H1 (cell line): ENCODE results near the gene PSD. TPM values are rescaled to one million over a fixed set of nuclear protein-coding genes. Genes with fewer than 3 reads are reported as not detected.

Experiments
- CTCF ChIA-PET: fragments of 300-600 bp; sonication (Branson Sonifier 250); formaldehyde crosslinking; loops from one replicate; lab custom pipeline; 2021; ENCODE audit not compliant: partially characterized antibody; lab: Charles Lee
- POLR2A ChIA-PET: fragments of 300-600 bp; sonication (Branson Sonifier 250); formaldehyde crosslinking; loops from one replicate; lab custom pipeline; 2021; ENCODE audit warnings: inconsistent platforms; ENCODE audit not compliant: partially characterized antibody; lab: Charles Lee
- DNase-seq, 2 experiments: peaks; one replicate each; pipeline versions ENCODE4 v3.0.0 to v3.0.0-alpha.2; 2010 to 2022; ENCODE audit warnings: low spot score in 2 of 2, low read depth in 1 of 2, mixed read lengths in 1 of 2
- FAIRE-seq: peaks from 2 replicates; lab custom pipeline; 2011; peaks lifted over from hg19 to GRCh38; lab: Jason Lieb, UNC
- H2AFZ ChIP-seq: 2 replicates; pipeline ENCODE4 v1.8.1; 2012; ENCODE audit warnings: low read length, inconsistent platforms
- H2AK5ac ChIP-seq: 2 replicates; pipeline ENCODE4 v1.6.1; 2013; ENCODE audit warnings: low read depth, low read length
- H2BK120ac ChIP-seq: replicated peaks from 2 replicates; pipeline ENCODE3; 2013; ENCODE audit warnings: low read depth, low read length, inconsistent platforms
- H2BK12ac ChIP-seq: 2 replicates; pipeline ENCODE4 v1.6.1; 2013; ENCODE audit warnings: low read depth, low read length
- H2BK15ac ChIP-seq: 2 replicates; pipeline ENCODE4 v1.6.1; 2013; ENCODE audit warnings: low read length
- H2BK20ac ChIP-seq: 2 replicates; pipeline ENCODE4 v1.6.1; 2013; ENCODE audit warnings: low read length
- H2BK5ac ChIP-seq: 2 replicates; pipeline ENCODE4 v1.6.1; 2013; ENCODE audit warnings: low read depth, low read length
- H3K14ac ChIP-seq: 2 replicates; pipeline ENCODE4 v1.6.1; 2013; ENCODE audit warnings: inconsistent platforms; ENCODE audit not compliant: insufficient read length
- H3K18ac ChIP-seq: 2 replicates; pipeline ENCODE4 v1.6.1; 2013; ENCODE audit warnings: low read length; ENCODE audit errors: extremely low read depth
- H3K23ac ChIP-seq: 2 replicates; pipeline ENCODE4 v1.6.1; 2013; ENCODE audit warnings: inconsistent platforms; ENCODE audit not compliant: insufficient read length
- H3K23me2 ChIP-seq: 2 replicates; pipeline ENCODE4 v1.6.1; 2013; ENCODE audit warnings: low read depth, low read length
- H3K27ac ChIP-seq: 2 replicates; pipeline ENCODE4 v1.6.1; 2011; ENCODE audit warnings: low read depth, low read length, inconsistent platforms
- H3K27me3 ChIP-seq, 4 experiments: replicated peaks in 1 of 4; 1 replicate in 1 of 4; 2 replicates in 3 of 4; pipeline versions ENCODE4 v1.6.1 to v1.8.1; 2011 to 2013; ENCODE audit warnings: low read length in 3 of 4, mild to moderate bottlenecking in 3 of 4, inconsistent platforms in 2 of 4, mixed read lengths in 2 of 4, moderate library complexity in 1 of 4; ENCODE audit not compliant: control insufficient read depth in 3 of 4, insufficient read depth in 3 of 4; ENCODE audit errors: extremely low read depth in 1 of 4
- H3K36me3 ChIP-seq, 4 experiments: 2 replicates each; pipeline versions ENCODE4 v1.6.1 to v1.8.1; 2011 to 2013; ENCODE audit warnings: mild to moderate bottlenecking in 4 of 4, low read length in 3 of 4, moderate library complexity in 2 of 4, control low read depth in 1 of 4, inconsistent platforms in 1 of 4; ENCODE audit not compliant: insufficient read depth in 4 of 4, control insufficient read depth in 2 of 4
- H3K4ac ChIP-seq: replicated peaks from 2 replicates; pipeline ENCODE3; 2013; ENCODE audit warnings: low read length, low read depth, mixed read lengths, inconsistent platforms; ENCODE audit not compliant: insufficient read length
- H3K4me1 ChIP-seq, 4 experiments: replicated peaks in 1 of 4; 1 replicate in 1 of 4; 2 replicates in 3 of 4; pipeline versions ENCODE4 v1.6.1 to v1.8.1; 2011 to 2013; ENCODE audit warnings: low read length in 3 of 4, inconsistent platforms in 2 of 4, mixed read lengths in 1 of 4; ENCODE audit not compliant: insufficient read depth in 4 of 4, control insufficient read depth in 3 of 4
- H3K4me2 ChIP-seq, 2 experiments: 2 replicates each; pipeline versions ENCODE4 v1.6.1 to v1.8.1; 2011 to 2013; ENCODE audit warnings: low read depth in 2 of 2, low read length in 2 of 2, control low read depth in 1 of 2, inconsistent platforms in 1 of 2, mild to moderate bottlenecking in 1 of 2; ENCODE audit not compliant: insufficient read depth in 1 of 2
- H3K4me3 ChIP-seq, 4 experiments: fragments of 200-600, 300-600 bp in 1 of 4; sonication (generic), shearing (Covaris generic), sonication (Bioruptor Twin) in 1 of 4; 2 replicates each; pipeline versions ENCODE4 v1.5.1 to v1.8.1; 2011 to 2016; ENCODE audit warnings: low read length in 4 of 4, low read depth in 3 of 4, control low read depth in 2 of 4, inconsistent platforms in 2 of 4, mild to moderate bottlenecking in 2 of 4, mixed read lengths in 1 of 4, moderate library complexity in 1 of 4; ENCODE audit not compliant: insufficient read depth in 2 of 4; ENCODE audit errors: extremely low read depth in 1 of 4
- H3K56ac ChIP-seq: replicated peaks from 2 replicates; pipeline ENCODE3; 2013; ENCODE audit warnings: low read depth, mild to moderate bottlenecking, mixed read lengths, low read length, inconsistent platforms; ENCODE audit not compliant: insufficient read length
- H3K79me1 ChIP-seq: 2 replicates; pipeline ENCODE4 v1.6.1; 2013; ENCODE audit warnings: low read depth, low read length, control low read depth
- H3K79me2 ChIP-seq, 2 experiments: 2 replicates each; pipeline versions ENCODE4 v1.6.1 to v1.8.1; 2012 to 2013; ENCODE audit warnings: low read length in 2 of 2, mild to moderate bottlenecking in 2 of 2, inconsistent platforms in 1 of 2; ENCODE audit not compliant: insufficient read depth in 2 of 2, control insufficient read depth in 1 of 2
- H3K9ac ChIP-seq, 4 experiments: replicated peaks in 1 of 4; 1 replicate in 1 of 4; 2 replicates in 3 of 4; pipeline versions ENCODE4 v1.6.1 to v1.8.1; 2011 to 2013; ENCODE audit warnings: low read depth in 3 of 4, low read length in 3 of 4, control low read depth in 2 of 4, mild to moderate bottlenecking in 2 of 4, moderate library complexity in 2 of 4, inconsistent platforms in 1 of 4; ENCODE audit errors: extremely low read depth in 1 of 4
- H3K9me3 ChIP-seq, 2 experiments: 2 replicates each; pipeline versions ENCODE4 v1.6.1 to v1.8.1; 2012 to 2013; ENCODE audit warnings: mild to moderate bottlenecking in 2 of 2, moderate library complexity in 2 of 2, control low read depth in 1 of 2, inconsistent platforms in 1 of 2, low read depth in 1 of 2, low read length in 1 of 2, mixed read lengths in 1 of 2; ENCODE audit not compliant: insufficient read depth in 2 of 2
- H4K20me1 ChIP-seq, 2 experiments: replicated peaks in 1 of 2; 2 replicates each; pipeline versions ENCODE3 to v1.8.1; 2011 to 2013; ENCODE audit warnings: inconsistent platforms in 2 of 2, low read length in 2 of 2, mild to moderate bottlenecking in 1 of 2; ENCODE audit not compliant: insufficient read depth in 2 of 2, control insufficient read depth in 1 of 2
- H4K5ac ChIP-seq: 2 replicates; pipeline ENCODE4 v1.6.1; 2013; ENCODE audit warnings: low read length, low read depth, mixed read lengths, inconsistent platforms; ENCODE audit not compliant: insufficient read length
- H4K8ac ChIP-seq: 2 replicates; pipeline ENCODE4 v1.8.0; 2013; ENCODE audit warnings: mild to moderate bottlenecking, moderate library complexity, low read length, inconsistent platforms; ENCODE audit not compliant: insufficient read depth; ENCODE audit errors: extremely low read depth
- H4K91ac ChIP-seq: replicated peaks from 2 replicates; pipeline ENCODE3; 2013; ENCODE audit warnings: low read length, mixed read lengths, inconsistent platforms; ENCODE audit not compliant: insufficient read length
- EZH2 ChIP-seq: fragments of 200-600 bp; sonication (generic); IDR thresholded peaks from 2 replicates; pipeline ENCODE4 v1.7.1; 2012; ENCODE audit warnings: low read depth, mild to moderate bottlenecking, moderate library complexity, low read length, inconsistent platforms; ENCODE audit not compliant: severe bottlenecking
- RFX5 ChIP-seq: IDR thresholded peaks from 2 replicates; pipeline ENCODE4 v1.6.1; 2011; ENCODE audit warnings: low read depth, low read length, improper control_type of control experiment, borderline replicate concordance
- SUZ12 ChIP-seq: fragments of 200-600 bp; sonication (generic); IDR thresholded peaks from 2 replicates; pipeline ENCODE4 v1.6.1; 2012; ENCODE audit warnings: mild to moderate bottlenecking, inconsistent platforms, low read length, moderate library complexity, mixed read lengths
- WGBS, 2 experiments: shearing (Covaris generic) in 1 of 2; methylation state at CpG; one replicate each; pipeline versions ENCODE4 v1.1.6 to v1.1.7; 2013 to 2015; ENCODE audit warnings: low lambda C conversion rate in 2 of 2, mixed read lengths in 2 of 2, inconsistent platforms in 1 of 2, low coverage in 1 of 2, missing lambda C conversion rate in 1 of 2; ENCODE audit not compliant: insufficient replicate concordance in 2 of 2, insufficient coverage in 1 of 2, insufficient read length in 1 of 2; ENCODE audit errors: extremely low coverage in 1 of 2, missing lambda C conversion rate in 1 of 2; 5-methylcytosine and 5-hydroxymethylcytosine counted together
- polyA plus RNA-seq, 7 experiments: library from polyadenylated mRNA; depleted of rRNA in 3 of 7; stranded (reverse) in 5 of 7; unstranded in 2 of 7; fragments of >200 nt in 5 of 7; fragments of 200-250 nt in 2 of 7; gene quantifications; 1 replicate in 5 of 7; 2 replicates in 1 of 7; 4 replicates in 1 of 7; pipeline versions ENCODE4 v1.2.1 to v1.2.3, GENCODE V29; 2011 to 2013; ENCODE audit warnings: missing spikeins in 2 of 7, mixed read lengths in 2 of 7
- total RNA-seq: library from RNA; stranded (reverse); fragmentation: NEBNext Ultra II Directional; extraction: Animal tissue kit (Norgen Biotek cat#: 25700); gene quantifications from 2 replicates; pipeline ENCODE4 v1.2.1, GENCODE V29; 2021

The PSD gene
- total and polyA plus RNA-seq, 2 of the 8 experiments (the other 6 are each of a cell fraction or from before 2014, with no cell fraction given): 5.4 to 6.0 TPM

DNA sequence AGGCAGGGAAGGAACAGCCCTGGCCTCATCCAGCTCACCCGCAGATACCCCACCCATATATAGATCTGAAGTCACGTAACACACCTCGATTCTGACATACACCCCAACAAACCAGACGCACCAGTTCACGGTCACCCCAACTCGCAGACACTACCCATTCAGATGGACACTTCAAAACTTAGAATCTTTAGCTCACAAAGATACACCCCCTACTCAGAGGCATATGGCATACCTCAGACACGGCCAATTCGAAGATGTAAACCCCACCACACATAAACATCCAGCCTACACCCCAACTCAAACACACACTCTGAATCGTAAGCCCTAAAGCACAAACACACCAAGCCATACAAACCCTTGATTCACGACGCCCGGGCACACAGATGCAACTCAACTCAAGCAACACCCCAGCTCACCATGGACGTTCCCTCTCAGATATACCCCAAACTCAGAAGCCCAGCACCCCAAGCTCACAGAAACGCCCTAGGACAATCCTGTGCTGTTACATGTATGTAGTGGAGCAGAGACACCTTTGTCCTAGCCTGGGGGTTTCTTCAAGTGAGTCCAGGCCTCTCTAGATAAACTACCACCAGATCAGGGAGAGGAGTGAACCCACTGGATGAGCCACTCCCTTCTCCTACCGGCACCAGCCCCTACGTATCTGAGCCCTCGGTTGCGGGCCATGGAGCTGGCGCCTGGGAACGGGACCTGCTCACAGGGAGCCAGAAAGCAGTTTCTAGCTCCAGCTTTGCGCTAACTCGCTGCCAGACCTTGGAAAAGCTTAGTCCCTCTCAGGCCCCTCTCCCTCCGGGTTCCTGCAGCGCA, 8.8 kb downstream of the PSD start:
- no peaks in the 10 kb centered on the region for H3K79me2 ChIP-seq
- H2AFZ ChIP-seq: no peak overlapping the region
- H4K91ac ChIP-seq: peak overlapping the region; percentile 31
- peak overlapping the region; percentile 84 for H2BK15ac ChIP-seq
- H3K23me2 ChIP-seq: peaks cover 26% of the 10 kb centered on the region
- no peak overlapping the region; the same call in 1 of the 2 replicates for H2AK5ac ChIP-seq
- peak overlapping the region; percentile 54 for H3K56ac ChIP-seq
- peak overlapping the region; percentile 70 to 88 for H3K4me2 ChIP-seq
- H3K14ac ChIP-seq: no peak overlapping the region
- no peak overlapping the region for H3K18ac ChIP-seq
- no peak overlapping the region for H4K5ac ChIP-seq
- H3K9ac ChIP-seq: peak overlapping the region in 2 of 4 experiments; percentile 8 to 25; a peak in 3 of 7 replicates
- H3K4ac ChIP-seq: no peak overlapping the region
- no peaks in the 10 kb centered on the region for H3K9me3 ChIP-seq
- no peak overlapping the region for H3K27ac ChIP-seq
- peaks cover 0 to 4% of the 10 kb centered on the region in 2 experiments for H4K20me1 ChIP-seq
- FAIRE-seq: no peak
- no peak overlapping the region; the same call in 1 of the 2 replicates for H2BK5ac ChIP-seq
- peak overlapping the region; percentile 95; the same call in 1 of the 2 replicates for H4K8ac ChIP-seq
- H3K79me1 ChIP-seq: no peaks in the 10 kb centered on the region
- ChIA-PET CTCF (interaction anchor here (0.6 to 10.1 kb wide), 12 partner anchors 8 to 1348 kb away, joined by 3 to 205 read pairs (median 4); partner anchors contain the start of genes CUEDC2, NFKB2 and PSD), POLR2A (interaction anchor here (0.9 to 4.9 kb wide), 11 partner anchors 9 to 176 kb away, joined by 3 to 51 read pairs (median 8); partner anchors contain the start of genes C10orf95, CUEDC2, FBXL15 and NFKB2)
- H3K27me3 ChIP-seq: peaks cover 17 to 52% (median 50%) of the 10 kb centered on the region in 4 experiments
- WGBS, 2 experiments: 40% methylated on average over 24 of the region's 24 CpGs; no CpG with 5 or more reads in 1 of the 2 experiments
- H2BK20ac ChIP-seq: no peak overlapping the region
- H3K4me3 ChIP-seq: peak overlapping the region; percentile 50 to 70 (median 57)
- H2BK12ac ChIP-seq: peak overlapping the region; percentile 82; the same call in 1 of the 2 replicates
- H3K23ac ChIP-seq: no peak overlapping the region
- H2BK120ac ChIP-seq: no peak overlapping the region
- peak in 1 of 2 experiments; percentile 67 for DNase-seq
- peaks cover 9 to 31% (median 22%) of the 10 kb centered on the region in 4 experiments for H3K4me1 ChIP-seq
- H3K36me3 ChIP-seq: no peaks in the 10 kb centered on the region
- TF ChIP-seq EZH2 (peak; percentile 82), SUZ12 (peak; percentile 73; the same call in 1 of the 2 replicates), RFX5 (no peak)
